HEK293T (cell line): ENCODE measurements around the gene LAMP1.

Experiments
- HDGF ChIP-seq: fragments of 450-650 bp; IDR thresholded peaks from 2 replicates; pipeline ENCODE4 v1.6.1; 2017; ENCODE audit warnings: antibody characterized with exemption, borderline replicate concordance
- TF ChIP-seq, protein P1 (sequence below): fragments of 450-650 bp; IDR thresholded peaks from 2 replicates; pipeline ENCODE4 v1.6.1; 2016

GRCh38 chr13:113315992-113316391 is 19.0 kb downstream of the LAMP1 start:
- TF ChIP-seq, protein P1, sequence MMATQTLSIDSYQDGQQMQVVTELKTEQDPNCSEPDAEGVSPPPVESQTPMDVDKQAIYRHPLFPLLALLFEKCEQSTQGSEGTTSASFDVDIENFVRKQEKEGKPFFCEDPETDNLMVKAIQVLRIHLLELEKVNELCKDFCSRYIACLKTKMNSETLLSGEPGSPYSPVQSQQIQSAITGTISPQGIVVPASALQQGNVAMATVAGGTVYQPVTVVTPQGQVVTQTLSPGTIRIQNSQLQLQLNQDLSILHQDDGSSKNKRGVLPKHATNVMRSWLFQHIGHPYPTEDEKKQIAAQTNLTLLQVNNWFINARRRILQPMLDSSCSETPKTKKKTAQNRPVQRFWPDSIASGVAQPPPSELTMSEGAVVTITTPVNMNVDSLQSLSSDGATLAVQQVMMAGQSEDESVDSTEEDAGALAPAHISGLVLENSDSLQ: no peak
- no peak for TF ChIP-seq HDGF
